ENCODE data around the gene CCL25. TPM values are rescaled to one million over a fixed set of nuclear protein-coding genes. Genes with fewer than 3 reads are reported as not detected.

CCL25 gene, protein sequence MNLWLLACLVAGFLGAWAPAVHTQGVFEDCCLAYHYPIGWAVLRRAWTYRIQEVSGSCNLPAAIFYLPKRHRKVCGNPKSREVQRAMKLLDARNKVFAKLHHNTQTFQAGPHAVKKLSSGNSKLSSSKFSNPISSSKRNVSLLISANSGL
- total RNA-seq, result not detected in 2 replicates

DNA sequence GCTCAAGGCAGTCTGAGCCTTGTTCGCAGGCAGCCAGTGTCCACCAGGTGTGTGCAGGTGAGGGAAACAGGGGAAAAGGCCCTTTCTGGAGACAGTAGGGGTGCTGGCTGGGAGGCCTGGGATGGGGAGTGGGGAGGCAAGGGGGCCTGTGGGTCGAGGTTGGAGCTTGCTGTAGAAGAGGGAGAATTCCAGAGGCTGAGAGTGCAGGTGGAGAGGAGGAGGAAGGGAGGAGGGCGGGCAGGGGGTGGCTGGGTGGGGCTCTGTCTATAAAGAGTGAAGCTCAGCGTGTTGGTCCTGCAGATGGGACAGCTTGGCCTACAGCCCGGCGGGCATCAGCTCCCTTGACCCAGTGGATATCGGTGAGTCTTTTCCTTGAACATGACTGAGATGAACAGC is at the start of gene CCL25:
TSS of gene CCL25 (plus strand) at position 297 of the 396 bp plus-strand sequence. CDS start 290 bp downstream, outside the sequence.

DNA sequence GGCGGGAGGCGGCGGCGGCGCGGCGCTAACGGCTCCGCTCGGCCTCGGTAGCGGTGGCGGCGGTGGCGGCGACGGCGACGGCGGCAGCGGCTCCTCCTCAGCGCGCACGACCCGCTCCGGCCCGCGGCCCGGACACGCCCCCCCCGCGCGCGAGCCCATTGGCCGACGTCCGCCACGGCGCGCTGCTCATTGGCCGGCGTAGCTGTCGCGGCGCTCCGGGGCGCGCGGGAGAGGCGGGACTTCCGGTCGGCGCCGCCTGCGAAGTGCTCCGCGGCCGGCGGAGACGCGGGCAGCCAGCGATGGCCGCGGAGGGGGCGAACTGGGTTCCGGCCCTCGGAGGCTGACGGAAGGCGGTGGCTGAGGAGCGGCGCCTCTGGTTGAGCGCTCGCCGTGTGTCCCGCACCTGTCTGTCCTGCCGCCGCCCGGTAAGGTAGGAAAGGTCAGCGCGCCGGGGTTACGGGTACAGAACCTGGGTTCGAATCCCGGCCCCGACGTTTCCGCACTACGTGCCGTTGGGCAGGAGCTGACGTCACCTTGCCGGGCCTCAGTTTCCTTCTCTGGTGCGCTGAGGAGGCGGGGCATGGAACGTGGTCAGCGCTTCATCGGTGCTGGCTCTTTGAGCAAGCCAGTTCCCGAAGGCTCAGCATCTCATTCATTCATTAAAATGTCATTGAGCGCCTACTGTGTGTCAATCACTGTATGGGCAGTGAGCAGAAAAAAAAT is 46.9 kb upstream of the CCL25 start, which contains the start of gene ELAVL1:
TSS of gene ELAVL1 (minus strand) at position 108 of the 723 bp plus-strand sequence. CDS start 13,826 bp downstream, outside the sequence.

Other genes with a start within 250 kb of the CCL25 start
- 22.3 and 22.4 TPM in 2 replicates for gene EVI5L, start 222.5 kb upstream of the CCL25 start, total RNA-seq
- gene PRR36, start 178.4 kb upstream of the CCL25 start, total RNA-seq, result 0.10 TPM in 1 of 2 replicates, not detected in the other
- 3.1 and 3.8 TPM in 2 replicates for gene LRRC8E, start 164.2 kb upstream of the CCL25 start, total RNA-seq
- gene MAP2K7, start 148.9 kb upstream of the CCL25 start, total RNA-seq, result 17.1 and 17.7 TPM in 2 replicates
- 1.6 and 5.6 TPM in 2 replicates for gene TGFBR3L, start 137.9 kb upstream of the CCL25 start, total RNA-seq
- 14.9 and 19.0 TPM in 2 replicates for gene SNAPC2, start 132.4 kb upstream of the CCL25 start, total RNA-seq
- 2.5 and 7.4 TPM in 2 replicates for gene CTXN1, start 126.6 kb upstream of the CCL25 start, total RNA-seq
- 24.8 and 36.8 TPM in 2 replicates for gene TIMM44, start 109.1 kb upstream of the CCL25 start, total RNA-seq
- 59.9 and 67.5 TPM in 2 replicates for gene ELAVL1, start 47.1 kb upstream of the CCL25 start, total RNA-seq
- not detected in 2 replicates for gene FBN3, start 96.8 kb downstream of the CCL25 start, total RNA-seq
- 4.7 and 18.8 TPM in 2 replicates for gene CERS4, start 156.6 kb downstream of the CCL25 start, total RNA-seq